ENCODE results near the gene LDLRAD3.

GRCh38 chr11:35938231-35938630 is 5.6 kb upstream of the LDLRAD3 start:
- TF ChIP-seq, protein P1, sequence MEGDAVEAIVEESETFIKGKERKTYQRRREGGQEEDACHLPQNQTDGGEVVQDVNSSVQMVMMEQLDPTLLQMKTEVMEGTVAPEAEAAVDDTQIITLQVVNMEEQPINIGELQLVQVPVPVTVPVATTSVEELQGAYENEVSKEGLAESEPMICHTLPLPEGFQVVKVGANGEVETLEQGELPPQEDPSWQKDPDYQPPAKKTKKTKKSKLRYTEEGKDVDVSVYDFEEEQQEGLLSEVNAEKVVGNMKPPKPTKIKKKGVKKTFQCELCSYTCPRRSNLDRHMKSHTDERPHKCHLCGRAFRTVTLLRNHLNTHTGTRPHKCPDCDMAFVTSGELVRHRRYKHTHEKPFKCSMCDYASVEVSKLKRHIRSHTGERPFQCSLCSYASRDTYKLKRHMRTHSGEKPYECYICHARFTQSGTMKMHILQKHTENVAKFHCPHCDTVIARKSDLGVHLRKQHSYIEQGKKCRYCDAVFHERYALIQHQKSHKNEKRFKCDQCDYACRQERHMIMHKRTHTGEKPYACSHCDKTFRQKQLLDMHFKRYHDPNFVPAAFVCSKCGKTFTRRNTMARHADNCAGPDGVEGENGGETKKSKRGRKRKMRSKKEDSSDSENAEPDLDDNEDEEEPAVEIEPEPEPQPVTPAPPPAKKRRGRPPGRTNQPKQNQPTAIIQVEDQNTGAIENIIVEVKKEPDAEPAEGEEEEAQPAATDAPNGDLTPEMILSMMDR (IDR thresholded peaks at IDR 0.05 in 2 of 3, conservative IDR thresholded peaks at IDR 0.05 in 1 of 3; ENCODE audit: borderline replicate concordance in 1 of 3, insufficient read depth in 1 of 3, low read depth in 2 of 3, low read length in 2 of 3), result no peak
- no peak for TF ChIP-seq REST (IDR thresholded peaks at IDR 0.05; ENCODE audit: low read depth)
- TF ChIP-seq EGR1 (IDR thresholded peaks at IDR 0.05; ENCODE audit: low read depth), result no peak
- TF ChIP-seq POLR2AphosphoS5 (IDR thresholded peaks at IDR 0.05; ENCODE audit: low read depth, low read length), result no peak
- TF ChIP-seq, protein P2, sequence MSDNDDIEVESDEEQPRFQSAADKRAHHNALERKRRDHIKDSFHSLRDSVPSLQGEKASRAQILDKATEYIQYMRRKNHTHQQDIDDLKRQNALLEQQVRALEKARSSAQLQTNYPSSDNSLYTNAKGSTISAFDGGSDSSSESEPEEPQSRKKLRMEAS (IDR thresholded peaks at IDR 0.05), result no peak
- TF ChIP-seq ZFX (IDR thresholded peaks at IDR 0.05), result no peak
- no peak for TF ChIP-seq CEBPB (IDR thresholded peaks at IDR 0.05; ENCODE audit: low read depth)
- no peak for TF ChIP-seq TCF7L2 (IDR thresholded peaks at IDR 0.05; ENCODE audit: borderline replicate concordance, extremely low read depth, insufficient read depth, insufficient read length)
- TF ChIP-seq CBX3 (IDR thresholded peaks at IDR 0.05; ENCODE audit: low read depth), result no peak
- TF ChIP-seq POLR2A (IDR thresholded peaks at IDR 0.05; ENCODE audit: borderline replicate concordance, extremely low read depth, insufficient read depth, insufficient read length), result no peak
